H1 (cell line): ENCODE data around the gene BRCA1. TPM values are rescaled to one million over a fixed set of nuclear protein-coding genes. Genes with fewer than 3 reads are reported as not detected.

Experiments used
- CTCF ChIA-PET: fragments of 300-600 bp; sonication (Branson Sonifier 250); formaldehyde crosslinking; loops from one replicate; lab custom pipeline; 2021; ENCODE audit not compliant: partially characterized antibody; lab: Charles Lee
- POLR2A ChIA-PET: fragments of 300-600 bp; sonication (Branson Sonifier 250); formaldehyde crosslinking; loops from one replicate; lab custom pipeline; 2021; ENCODE audit warnings: inconsistent platforms; ENCODE audit not compliant: partially characterized antibody; lab: Charles Lee
- DNase-seq, 2 experiments: peaks; one replicate each; pipeline versions ENCODE4 v3.0.0 to v3.0.0-alpha.2; 2010 to 2022; ENCODE audit warnings: low spot score in 2 of 2, low read depth in 1 of 2, mixed read lengths in 1 of 2
- FAIRE-seq: peaks from 2 replicates; lab custom pipeline; 2011; peaks lifted over from hg19 to GRCh38; lab: Jason Lieb, UNC
- H2AFZ ChIP-seq: 2 replicates; pipeline ENCODE4 v1.8.1; 2012; ENCODE audit warnings: low read length, inconsistent platforms
- H2AK5ac ChIP-seq: 2 replicates; pipeline ENCODE4 v1.6.1; 2013; ENCODE audit warnings: low read depth, low read length
- H2BK120ac ChIP-seq: replicated peaks from 2 replicates; pipeline ENCODE3; 2013; ENCODE audit warnings: low read depth, low read length, inconsistent platforms
- H2BK12ac ChIP-seq: 2 replicates; pipeline ENCODE4 v1.6.1; 2013; ENCODE audit warnings: low read depth, low read length
- H2BK15ac ChIP-seq: 2 replicates; pipeline ENCODE4 v1.6.1; 2013; ENCODE audit warnings: low read length
- H2BK20ac ChIP-seq: 2 replicates; pipeline ENCODE4 v1.6.1; 2013; ENCODE audit warnings: low read length
- H2BK5ac ChIP-seq: 2 replicates; pipeline ENCODE4 v1.6.1; 2013; ENCODE audit warnings: low read depth, low read length
- H3K14ac ChIP-seq: 2 replicates; pipeline ENCODE4 v1.6.1; 2013; ENCODE audit warnings: inconsistent platforms; ENCODE audit not compliant: insufficient read length
- H3K18ac ChIP-seq: 2 replicates; pipeline ENCODE4 v1.6.1; 2013; ENCODE audit warnings: low read length; ENCODE audit errors: extremely low read depth
- H3K23ac ChIP-seq: 2 replicates; pipeline ENCODE4 v1.6.1; 2013; ENCODE audit warnings: inconsistent platforms; ENCODE audit not compliant: insufficient read length
- H3K23me2 ChIP-seq: 2 replicates; pipeline ENCODE4 v1.6.1; 2013; ENCODE audit warnings: low read depth, low read length
- H3K27ac ChIP-seq: 2 replicates; pipeline ENCODE4 v1.6.1; 2011; ENCODE audit warnings: low read depth, low read length, inconsistent platforms
- H3K27me3 ChIP-seq, 4 experiments: replicated peaks in 1 of 4; 1 replicate in 1 of 4; 2 replicates in 3 of 4; pipeline versions ENCODE4 v1.6.1 to v1.8.1; 2011 to 2013; ENCODE audit warnings: low read length in 3 of 4, mild to moderate bottlenecking in 3 of 4, inconsistent platforms in 2 of 4, mixed read lengths in 2 of 4, moderate library complexity in 1 of 4; ENCODE audit not compliant: control insufficient read depth in 3 of 4, insufficient read depth in 3 of 4; ENCODE audit errors: extremely low read depth in 1 of 4
- H3K36me3 ChIP-seq, 4 experiments: 2 replicates each; pipeline versions ENCODE4 v1.6.1 to v1.8.1; 2011 to 2013; ENCODE audit warnings: mild to moderate bottlenecking in 4 of 4, low read length in 3 of 4, moderate library complexity in 2 of 4, control low read depth in 1 of 4, inconsistent platforms in 1 of 4; ENCODE audit not compliant: insufficient read depth in 4 of 4, control insufficient read depth in 2 of 4
- H3K4ac ChIP-seq: replicated peaks from 2 replicates; pipeline ENCODE3; 2013; ENCODE audit warnings: low read length, low read depth, mixed read lengths, inconsistent platforms; ENCODE audit not compliant: insufficient read length
- H3K4me1 ChIP-seq, 4 experiments: replicated peaks in 1 of 4; 1 replicate in 1 of 4; 2 replicates in 3 of 4; pipeline versions ENCODE4 v1.6.1 to v1.8.1; 2011 to 2013; ENCODE audit warnings: low read length in 3 of 4, inconsistent platforms in 2 of 4, mixed read lengths in 1 of 4; ENCODE audit not compliant: insufficient read depth in 4 of 4, control insufficient read depth in 3 of 4
- H3K4me2 ChIP-seq, 2 experiments: 2 replicates each; pipeline versions ENCODE4 v1.6.1 to v1.8.1; 2011 to 2013; ENCODE audit warnings: low read depth in 2 of 2, low read length in 2 of 2, control low read depth in 1 of 2, inconsistent platforms in 1 of 2, mild to moderate bottlenecking in 1 of 2; ENCODE audit not compliant: insufficient read depth in 1 of 2
- H3K4me3 ChIP-seq, 4 experiments: fragments of 200-600, 300-600 bp in 1 of 4; sonication (generic), shearing (Covaris generic), sonication (Bioruptor Twin) in 1 of 4; 2 replicates each; pipeline versions ENCODE4 v1.5.1 to v1.8.1; 2011 to 2016; ENCODE audit warnings: low read length in 4 of 4, low read depth in 3 of 4, control low read depth in 2 of 4, inconsistent platforms in 2 of 4, mild to moderate bottlenecking in 2 of 4, mixed read lengths in 1 of 4, moderate library complexity in 1 of 4; ENCODE audit not compliant: insufficient read depth in 2 of 4; ENCODE audit errors: extremely low read depth in 1 of 4
- H3K56ac ChIP-seq: replicated peaks from 2 replicates; pipeline ENCODE3; 2013; ENCODE audit warnings: low read depth, mild to moderate bottlenecking, mixed read lengths, low read length, inconsistent platforms; ENCODE audit not compliant: insufficient read length
- H3K79me1 ChIP-seq: 2 replicates; pipeline ENCODE4 v1.6.1; 2013; ENCODE audit warnings: low read depth, low read length, control low read depth
- H3K79me2 ChIP-seq, 2 experiments: 2 replicates each; pipeline versions ENCODE4 v1.6.1 to v1.8.1; 2012 to 2013; ENCODE audit warnings: low read length in 2 of 2, mild to moderate bottlenecking in 2 of 2, inconsistent platforms in 1 of 2; ENCODE audit not compliant: insufficient read depth in 2 of 2, control insufficient read depth in 1 of 2
- H3K9ac ChIP-seq, 4 experiments: replicated peaks in 1 of 4; 1 replicate in 1 of 4; 2 replicates in 3 of 4; pipeline versions ENCODE4 v1.6.1 to v1.8.1; 2011 to 2013; ENCODE audit warnings: low read depth in 3 of 4, low read length in 3 of 4, control low read depth in 2 of 4, mild to moderate bottlenecking in 2 of 4, moderate library complexity in 2 of 4, inconsistent platforms in 1 of 4; ENCODE audit errors: extremely low read depth in 1 of 4
- H3K9me3 ChIP-seq, 2 experiments: 2 replicates each; pipeline versions ENCODE4 v1.6.1 to v1.8.1; 2012 to 2013; ENCODE audit warnings: mild to moderate bottlenecking in 2 of 2, moderate library complexity in 2 of 2, control low read depth in 1 of 2, inconsistent platforms in 1 of 2, low read depth in 1 of 2, low read length in 1 of 2, mixed read lengths in 1 of 2; ENCODE audit not compliant: insufficient read depth in 2 of 2
- H4K20me1 ChIP-seq, 2 experiments: replicated peaks in 1 of 2; 2 replicates each; pipeline versions ENCODE3 to v1.8.1; 2011 to 2013; ENCODE audit warnings: inconsistent platforms in 2 of 2, low read length in 2 of 2, mild to moderate bottlenecking in 1 of 2; ENCODE audit not compliant: insufficient read depth in 2 of 2, control insufficient read depth in 1 of 2
- H4K5ac ChIP-seq: 2 replicates; pipeline ENCODE4 v1.6.1; 2013; ENCODE audit warnings: low read length, low read depth, mixed read lengths, inconsistent platforms; ENCODE audit not compliant: insufficient read length
- H4K8ac ChIP-seq: 2 replicates; pipeline ENCODE4 v1.8.0; 2013; ENCODE audit warnings: mild to moderate bottlenecking, moderate library complexity, low read length, inconsistent platforms; ENCODE audit not compliant: insufficient read depth; ENCODE audit errors: extremely low read depth
- H4K91ac ChIP-seq: replicated peaks from 2 replicates; pipeline ENCODE3; 2013; ENCODE audit warnings: low read length, mixed read lengths, inconsistent platforms; ENCODE audit not compliant: insufficient read length
- JUN ChIP-seq: IDR thresholded peaks from 2 replicates; pipeline ENCODE4 v1.6.1; 2011; ENCODE audit warnings: low read depth, mild to moderate bottlenecking, improper control_type of control experiment, low read length
- MAX ChIP-seq: IDR thresholded peaks from 2 replicates; pipeline ENCODE4 v1.6.1; 2012; ENCODE audit warnings: inconsistent platforms
- SP1 ChIP-seq: IDR thresholded peaks from 2 replicates; pipeline ENCODE4 v1.6.1; 2011; ENCODE audit warnings: low read depth, low read length
- ZNF274 ChIP-seq: IDR thresholded peaks from 2 replicates; pipeline ENCODE4 v1.7.0; 2012; ENCODE audit warnings: low read length, borderline replicate concordance; ENCODE audit errors: extremely low read depth
- WGBS, 2 experiments: shearing (Covaris generic) in 1 of 2; methylation state at CpG; one replicate each; pipeline versions ENCODE4 v1.1.6 to v1.1.7; 2013 to 2015; ENCODE audit warnings: low lambda C conversion rate in 2 of 2, mixed read lengths in 2 of 2, inconsistent platforms in 1 of 2, low coverage in 1 of 2, missing lambda C conversion rate in 1 of 2; ENCODE audit not compliant: insufficient replicate concordance in 2 of 2, insufficient coverage in 1 of 2, insufficient read length in 1 of 2; ENCODE audit errors: extremely low coverage in 1 of 2, missing lambda C conversion rate in 1 of 2; 5-methylcytosine and 5-hydroxymethylcytosine counted together
- polyA plus RNA-seq, 7 experiments: library from polyadenylated mRNA; depleted of rRNA in 3 of 7; stranded (reverse) in 5 of 7; unstranded in 2 of 7; fragments of >200 nt in 5 of 7; fragments of 200-250 nt in 2 of 7; gene quantifications; 1 replicate in 5 of 7; 2 replicates in 1 of 7; 4 replicates in 1 of 7; pipeline versions ENCODE4 v1.2.1 to v1.2.3, GENCODE V29; 2011 to 2013; ENCODE audit warnings: missing spikeins in 2 of 7, mixed read lengths in 2 of 7
- total RNA-seq: library from RNA; stranded (reverse); fragmentation: NEBNext Ultra II Directional; extraction: Animal tissue kit (Norgen Biotek cat#: 25700); gene quantifications from 2 replicates; pipeline ENCODE4 v1.2.1, GENCODE V29; 2021

The BRCA1 gene
- total and polyA plus RNA-seq, 2 of the 8 experiments (the other 6 are each of a cell fraction or from before 2014, with no cell fraction given) = 30.7 to 39.2 TPM

GRCh38 chr17:43118679-43119615 lies 6.2 kb downstream of the BRCA1 start:
- Histone ChIP-seq H4K5ac (no peak overlapping the region), H3K79me1 (no peaks in the 10 kb centered on the region), H4K20me1 (no peaks in the 10 kb centered on the region), H2BK12ac (no peak overlapping the region), H3K9ac (no peak overlapping the region), H3K4me1 (no peaks in the 10 kb centered on the region), H3K14ac (no peak overlapping the region), H2BK15ac (no peak overlapping the region), H3K4me3 (no peak overlapping the region), H3K27ac (no peak overlapping the region), H3K18ac (no peak overlapping the region), H4K8ac (no peak overlapping the region), H3K56ac (no peak overlapping the region), H3K9me3 (no peaks in the 10 kb centered on the region), H2BK5ac (no peak overlapping the region), H3K27me3 (no peaks in the 10 kb centered on the region), H3K79me2 (peaks cover 0 to 4% of the 10 kb centered on the region in 2 experiments; a peak in 1 of 4 replicates), H2BK120ac (no peak overlapping the region), H3K23ac (no peak overlapping the region), H3K36me3 (peaks cover 0 to 3% (median 0%) of the 10 kb centered on the region in 4 experiments; a peak in 2 of 8 replicates), H3K4ac (no peak overlapping the region), H3K23me2 (no peaks in the 10 kb centered on the region), H4K91ac (no peak overlapping the region), H2BK20ac (no peak overlapping the region), H3K4me2 (no peak overlapping the region), H2AFZ (no peak overlapping the region), H2AK5ac (no peak overlapping the region)
- CTCF ChIA-PET = interaction anchor here (0.6 to 1.5 kb wide), 6 partner anchors 8 to 190 kb away, joined by 3 to 5 read pairs (median 3); no protein-coding TSS in a partner anchor
- POLR2A ChIA-PET = no interaction called here
- DNase-seq (no peak), FAIRE-seq (no peak)
- 92% methylated on average over 14 of the region's 14 CpGs; no CpG with 5 or more reads in 1 of the 2 experiments for WGBS, 2 experiments
- TF ChIP-seq JUN (no peak), MAX (no peak), ZNF274 (no peak), SP1 (no peak)
